Endodermal cell (in vitro differentiated cells): ENCODE measurements around the gene CHRNB1. TPM values are rescaled to one million over a fixed set of nuclear protein-coding genes. Genes with fewer than 3 reads are reported as not detected.

Experiments
- DNase-seq: peaks from one replicate; pipeline ENCODE4 v3.0.0-alpha.2; 2017
- H3K27ac ChIP-seq: 2 replicates; pipeline ENCODE4 v1.5.1; 2013; ENCODE audit warnings: mild to moderate bottlenecking, low read depth, low read length, moderate library complexity
- H3K27me3 ChIP-seq: 2 replicates; pipeline ENCODE4 v1.6.1; 2013; ENCODE audit warnings: mild to moderate bottlenecking, low read length, moderate library complexity; ENCODE audit not compliant: insufficient read depth, control insufficient read depth, poor library complexity, severe bottlenecking
- H3K36me3 ChIP-seq: 2 replicates; pipeline ENCODE4 v1.7.0; 2013; ENCODE audit warnings: mild to moderate bottlenecking, low read length, moderate library complexity; ENCODE audit not compliant: control insufficient read depth, insufficient read depth
- H3K4me1 ChIP-seq: one replicate; pipeline ENCODE4 v1.7.0; 2013; ENCODE audit warnings: low read length; ENCODE audit not compliant: control insufficient read depth, insufficient read depth
- H3K4me3 ChIP-seq: 2 replicates; pipeline ENCODE4 v1.5.1; 2013; ENCODE audit warnings: mild to moderate bottlenecking, low read length, moderate library complexity
- H3K9ac ChIP-seq: 2 replicates; pipeline ENCODE4 v1.6.1; 2013; ENCODE audit warnings: mild to moderate bottlenecking, low read length, moderate library complexity; ENCODE audit not compliant: poor library complexity, severe bottlenecking; ENCODE audit errors: extremely low read depth
- H3K9me3 ChIP-seq: 2 replicates; pipeline ENCODE4 v1.6.1; 2013; ENCODE audit warnings: mild to moderate bottlenecking, low read length, moderate library complexity; ENCODE audit not compliant: control insufficient read depth
- H3K27ac Mint-ChIP-seq: 2 replicates; pipeline ENCODE4 v1.8.0; 2020; ENCODE audit warnings: mixed read lengths
- H3K27me3 Mint-ChIP-seq: 2 replicates; pipeline ENCODE4 v1.8.0; 2021; ENCODE audit warnings: mild to moderate bottlenecking, mixed read lengths; ENCODE audit not compliant: insufficient read depth
- H3K36me3 Mint-ChIP-seq: 2 replicates; pipeline ENCODE4 v1.8.0; 2020; ENCODE audit warnings: low read depth, mixed read lengths
- H3K4me1 Mint-ChIP-seq: 2 replicates; pipeline ENCODE4 v1.8.0; 2020; ENCODE audit warnings: mixed read lengths
- H3K4me3 Mint-ChIP-seq: 2 replicates; pipeline ENCODE4 v1.8.0; 2020; ENCODE audit warnings: mild to moderate bottlenecking, moderate library complexity, mixed read lengths
- H3K9me3 Mint-ChIP-seq: 2 replicates; pipeline ENCODE4 v1.8.0; 2020; ENCODE audit warnings: mild to moderate bottlenecking, mixed read lengths
- WGBS, 2 experiments: methylation state at CpG; one replicate each; pipeline versions ENCODE4 v1.1.5 to v1.1.7; 2013; ENCODE audit warnings: missing lambda C conversion rate in 2 of 2, mixed read lengths in 1 of 2; ENCODE audit not compliant: insufficient coverage in 1 of 2, insufficient read length in 1 of 2; 5-methylcytosine and 5-hydroxymethylcytosine counted together
- total RNA-seq, 2 donors: library from RNA; stranded (reverse); fragmentation: NEBNext Ultra II Directional in 1 of 2; extraction: Animal tissue kit (Norgen Biotek cat#: 25700) in 1 of 2; gene quantifications; 2 replicates in 1 of 2; 3 replicates in 1 of 2; pipeline ENCODE4 v1.2.1, GENCODE V29; 2021
- TF ChIP-seq, protein P1 (sequence below): fragments of 200-600 bp; sonication (generic); conservative IDR thresholded peaks from 2 replicates; pipeline ENCODE4 v1.5.0; 2021; ENCODE audit warnings: antibody characterized with exemption, mild to moderate bottlenecking

Gene CHRNB1
- total RNA-seq, 2 donors from 2014 or later, result 8.7 to 11.6 TPM

DNA sequence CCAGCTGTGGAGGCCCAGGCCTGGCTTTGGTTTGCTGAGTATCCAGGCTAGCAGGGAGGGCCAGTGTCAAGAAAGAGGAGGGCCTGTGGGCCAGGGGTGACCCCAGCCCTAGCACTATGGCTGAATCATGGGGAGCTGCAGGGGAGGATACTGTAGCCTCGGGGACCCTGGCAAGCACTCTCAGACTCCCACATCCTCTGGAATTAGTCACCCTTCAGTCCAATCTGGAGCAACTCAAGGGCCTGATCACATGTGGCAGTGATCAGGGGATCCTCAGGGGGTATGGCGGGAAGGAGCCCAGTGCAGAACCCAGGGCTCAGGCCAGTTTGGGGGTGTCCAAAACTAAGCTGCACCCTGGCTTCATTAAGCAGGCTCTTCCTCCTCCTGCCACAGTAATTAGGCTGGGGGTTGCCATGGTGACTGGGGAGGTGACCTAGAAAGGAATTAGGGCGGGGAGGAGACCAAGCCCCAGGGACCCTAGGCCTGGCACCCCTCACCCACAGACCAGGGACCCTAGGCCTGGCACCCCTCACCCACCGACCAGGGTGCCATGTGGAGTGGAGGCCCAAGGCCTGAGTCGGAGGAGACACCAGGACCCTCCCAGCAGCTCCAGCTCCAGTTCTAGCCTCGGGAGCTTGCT, 31.4 kb upstream of the CHRNB1 start:
- H3K4me3 ChIP-seq, result no peak overlapping the region
- no peaks in the 10 kb centered on the region for H3K4me1 ChIP-seq
- H3K27ac ChIP-seq, result no peak overlapping the region
- 88 to 90% methylated on average over 2 to 6 of the region's 6 CpGs for WGBS, 2 experiments
- H3K9ac ChIP-seq, result no peak overlapping the region
- H3K27ac Mint-ChIP-seq, result no peak overlapping the region
- H3K36me3 ChIP-seq, result peaks cover 43% of the 10 kb centered on the region
- no peaks in the 10 kb centered on the region for H3K9me3 ChIP-seq
- no peaks in the 10 kb centered on the region for H3K4me1 Mint-ChIP-seq
- H3K27me3 Mint-ChIP-seq, result peaks cover 8% of the 10 kb centered on the region
- TF ChIP-seq, protein P1, sequence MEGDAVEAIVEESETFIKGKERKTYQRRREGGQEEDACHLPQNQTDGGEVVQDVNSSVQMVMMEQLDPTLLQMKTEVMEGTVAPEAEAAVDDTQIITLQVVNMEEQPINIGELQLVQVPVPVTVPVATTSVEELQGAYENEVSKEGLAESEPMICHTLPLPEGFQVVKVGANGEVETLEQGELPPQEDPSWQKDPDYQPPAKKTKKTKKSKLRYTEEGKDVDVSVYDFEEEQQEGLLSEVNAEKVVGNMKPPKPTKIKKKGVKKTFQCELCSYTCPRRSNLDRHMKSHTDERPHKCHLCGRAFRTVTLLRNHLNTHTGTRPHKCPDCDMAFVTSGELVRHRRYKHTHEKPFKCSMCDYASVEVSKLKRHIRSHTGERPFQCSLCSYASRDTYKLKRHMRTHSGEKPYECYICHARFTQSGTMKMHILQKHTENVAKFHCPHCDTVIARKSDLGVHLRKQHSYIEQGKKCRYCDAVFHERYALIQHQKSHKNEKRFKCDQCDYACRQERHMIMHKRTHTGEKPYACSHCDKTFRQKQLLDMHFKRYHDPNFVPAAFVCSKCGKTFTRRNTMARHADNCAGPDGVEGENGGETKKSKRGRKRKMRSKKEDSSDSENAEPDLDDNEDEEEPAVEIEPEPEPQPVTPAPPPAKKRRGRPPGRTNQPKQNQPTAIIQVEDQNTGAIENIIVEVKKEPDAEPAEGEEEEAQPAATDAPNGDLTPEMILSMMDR, result no peak
- no peak overlapping the region for H3K4me3 Mint-ChIP-seq
- no peaks in the 10 kb centered on the region for H3K27me3 ChIP-seq
- no peak for DNase-seq
- no peaks in the 10 kb centered on the region for H3K9me3 Mint-ChIP-seq
- peaks cover 46% of the 10 kb centered on the region for H3K36me3 Mint-ChIP-seq

DNA sequence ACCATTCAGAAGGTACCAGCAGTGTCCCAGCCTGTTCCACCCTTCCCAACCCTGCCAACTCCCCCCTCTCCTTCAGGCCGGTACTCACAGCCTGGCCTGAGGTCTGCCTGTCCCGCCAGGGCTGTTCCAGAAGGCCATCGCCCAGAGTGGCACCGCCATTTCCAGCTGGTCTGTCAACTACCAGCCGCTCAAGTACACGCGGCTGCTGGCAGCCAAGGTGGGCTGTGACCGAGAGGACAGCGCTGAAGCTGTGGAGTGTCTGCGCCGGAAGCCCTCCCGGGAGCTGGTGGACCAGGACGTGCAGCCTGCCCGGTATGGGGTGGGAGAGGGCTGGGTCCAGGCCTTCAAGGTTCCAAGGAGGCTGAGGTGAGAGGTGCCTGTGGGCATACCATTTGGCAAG, 30.0 kb upstream of the CHRNB1 start:
- peaks cover 31% of the 10 kb centered on the region for H3K36me3 ChIP-seq
- TF ChIP-seq, protein P1, result no peak
- H3K27ac ChIP-seq, result no peak overlapping the region
- no peaks in the 10 kb centered on the region for H3K4me1 ChIP-seq
- H3K36me3 Mint-ChIP-seq, result peaks cover 35% of the 10 kb centered on the region
- H3K27me3 ChIP-seq, result no peaks in the 10 kb centered on the region
- H3K27ac Mint-ChIP-seq, result no peak overlapping the region
- H3K27me3 Mint-ChIP-seq, result no peaks in the 10 kb centered on the region
- H3K9me3 Mint-ChIP-seq, result no peaks in the 10 kb centered on the region
- no peaks in the 10 kb centered on the region for H3K9me3 ChIP-seq
- H3K9ac ChIP-seq, result no peak overlapping the region
- no peak for DNase-seq
- H3K4me1 Mint-ChIP-seq, result no peaks in the 10 kb centered on the region
- no peak overlapping the region for H3K4me3 Mint-ChIP-seq
- no peak overlapping the region for H3K4me3 ChIP-seq
- WGBS, 2 experiments, result 87 to 88% methylated on average over 10 to 14 of the region's 14 CpGs

DNA sequence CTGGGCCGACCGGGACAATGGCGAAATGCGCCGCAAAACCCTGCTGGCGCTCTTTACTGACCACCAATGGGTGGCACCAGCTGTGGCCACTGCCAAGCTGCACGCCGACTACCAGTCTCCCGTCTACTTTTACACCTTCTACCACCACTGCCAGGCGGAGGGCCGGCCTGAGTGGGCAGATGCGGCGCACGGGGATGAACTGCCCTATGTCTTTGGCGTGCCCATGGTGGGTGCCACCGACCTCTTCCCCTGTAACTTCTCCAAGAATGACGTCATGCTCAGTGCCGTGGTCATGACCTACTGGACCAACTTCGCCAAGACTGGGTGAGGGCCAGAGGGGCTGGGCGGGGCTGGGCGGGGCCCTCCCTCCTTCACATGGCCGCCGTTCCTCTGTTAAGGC, 29.1 kb upstream of the CHRNB1 start:
- no peak overlapping the region for H3K4me3 Mint-ChIP-seq
- no peaks in the 10 kb centered on the region for H3K9me3 ChIP-seq
- H3K27me3 ChIP-seq, result no peaks in the 10 kb centered on the region
- TF ChIP-seq, protein P1, result no peak
- no peaks in the 10 kb centered on the region for H3K9me3 Mint-ChIP-seq
- no peaks in the 10 kb centered on the region for H3K4me1 Mint-ChIP-seq
- H3K27me3 Mint-ChIP-seq, result no peaks in the 10 kb centered on the region
- no peaks in the 10 kb centered on the region for H3K4me1 ChIP-seq
- H3K36me3 ChIP-seq, result peaks cover 21% of the 10 kb centered on the region
- no peak overlapping the region for H3K27ac ChIP-seq
- H3K36me3 Mint-ChIP-seq, result peaks cover 25% of the 10 kb centered on the region
- no peak overlapping the region for H3K4me3 ChIP-seq
- 95% methylated on average over 11 to 23 of the region's 23 CpGs for WGBS, 2 experiments
- DNase-seq, result no peak
- H3K9ac ChIP-seq, result no peak overlapping the region
- H3K27ac Mint-ChIP-seq, result no peak overlapping the region
